Measurements from ENCODE around the gene CLDN8. TPM values are rescaled to one million over a fixed set of nuclear protein-coding genes. Genes with fewer than 3 reads are reported as not detected.

Gene CLDN8
- polyA plus RNA-seq, 1 of the 3 experiments (the other 2 are of a cell fraction), result not detected

- no peak for TF ChIP-seq USF1 (IDR thresholded peaks at IDR 0.05; ENCODE audit: borderline replicate concordance, low read depth)
- no peak for TF ChIP-seq JUND (IDR thresholded peaks at IDR 0.05)
- no peak for TF ChIP-seq IRF3 (IDR thresholded peaks at IDR 0.05; ENCODE audit: low read depth, low read length)
- TF ChIP-seq SIN3A (IDR thresholded peaks at IDR 0.05; ENCODE audit: borderline replicate concordance, low read depth, low read length), result no peak
- TF ChIP-seq RXRA (IDR thresholded peaks at IDR 0.05; ENCODE audit: borderline replicate concordance, low read depth), result no peak
- TF ChIP-seq SMC3 (IDR thresholded peaks at IDR 0.05; ENCODE audit: low read depth, low read length), result no peak
- no peak for TF ChIP-seq RAD21 (IDR thresholded peaks at IDR 0.05; ENCODE audit: low read length)
- TF ChIP-seq FOXM1 (IDR thresholded peaks at IDR 0.05; ENCODE audit: low read depth), result no peak
- TF ChIP-seq GABPA (IDR thresholded peaks at IDR 0.05; ENCODE audit: low read depth), result no peak
- no peak for TF ChIP-seq FOXJ3 (CRISPR knock-in tag; IDR thresholded peaks at IDR 0.05)
Observed at GRCh38 chr21:30168086-30168485, 47.8 kb downstream of the CLDN8 start (continued).

GRCh38 chr21:30166705-30167104, 49.2 kb downstream of the CLDN8 start, which contains the start of gene CLDN17:
CLDN17 (minus strand) TSS chr21:30166805; CDS start chr21:30166617, 188 bp downstream.
- Histone ChIP-seq H3F3A (replicated peaks; ENCODE audit: insufficient read depth) (no peaks in the 10 kb centered on the region), H3K36me3 (replicated peaks in 1 of 2; ENCODE audit: control insufficient read depth in 1 of 2, insufficient read depth in 2 of 2, low read length in 1 of 2) (no peaks in the 10 kb centered on the region), H4K20me1 (ENCODE audit: insufficient read depth) (no peaks in the 10 kb centered on the region), H3K9me2 (no peaks in the 10 kb centered on the region), H2AFZ (ENCODE audit: low read depth) (no peak within 1 kb of the TSS), H3K9ac (no peak within 1 kb of the TSS), H3K9me3 (no peaks in the 10 kb centered on the region), H3K27ac (ENCODE audit: low read depth in 2 of 2, low read length in 1 of 2) (no peak within 1 kb of the TSS), H3K79me2 (ENCODE audit: insufficient read depth) (no peaks in the 10 kb centered on the region), H3K4me3 (ENCODE audit: low read depth in 2 of 2, low read length in 1 of 2) (no peak within 1 kb of the TSS), H3K27me3 (ENCODE audit: insufficient read depth) (no peaks in the 10 kb centered on the region; the same call in 1 of the 2 replicates), H3K4me2 (no peak within 1 kb of the TSS), H3K4me1 (ENCODE audit: control insufficient read depth in 1 of 2, insufficient read depth in 2 of 2, low read depth in 1 of 2, low read length in 1 of 2) (no peaks in the 10 kb centered on the region)
- 8% methylated on average over 1 of the region's 1 CpG for WGBS (ENCODE audit: low lambda C conversion rate)
- ChIA-PET CTCF (no interaction called here), POLR2A (no interaction called here)
- TF ChIP-seq SMC3 (IDR thresholded peaks at IDR 0.05; ENCODE audit: low read depth, low read length), result no peak
- no peak for DNase-seq

GRCh38 chr21:30166171-30166570, 49.7 kb downstream of the CLDN8 start:
- H3K9ac ChIP-seq, result no peak overlapping the region
- WGBS (ENCODE audit: low lambda C conversion rate), result 7% methylated on average over 8 of the region's 9 CpGs
- no peak for TF ChIP-seq USF1 (IDR thresholded peaks at IDR 0.05; ENCODE audit: borderline replicate concordance, low read depth)
- no peak for TF ChIP-seq USF2 (IDR thresholded peaks at IDR 0.05; ENCODE audit: borderline replicate concordance, low read depth, low read length)
- TF ChIP-seq CHD2 (IDR thresholded peaks at IDR 0.05; ENCODE audit: low read length, partially characterized antibody), result no peak
- no peak for TF ChIP-seq RAD21 (IDR thresholded peaks at IDR 0.05; ENCODE audit: low read length)
- no peak for TF ChIP-seq IRF3 (IDR thresholded peaks at IDR 0.05; ENCODE audit: low read depth, low read length)
- no peak for TF ChIP-seq FOXJ3 (CRISPR knock-in tag; IDR thresholded peaks at IDR 0.05)
- no peak for TF ChIP-seq REST (IDR thresholded peaks at IDR 0.05; ENCODE audit: low read depth, low read length)
- no peak for TF ChIP-seq ELF1 (IDR thresholded peaks at IDR 0.05)
- TF ChIP-seq FOXM1 (IDR thresholded peaks at IDR 0.05; ENCODE audit: low read depth), result no peak
- no peak for TF ChIP-seq NRF1 (IDR thresholded peaks at IDR 0.05; ENCODE audit: low read depth, low read length)
- no peak for TF ChIP-seq MEF2A (IDR thresholded peaks at IDR 0.05; ENCODE audit: borderline replicate concordance, low read depth)
- no peak for TF ChIP-seq EZH2phosphoT487 (IDR thresholded peaks at IDR 0.05; ENCODE audit: borderline replicate concordance, low read depth)
- no peak overlapping the region for H3K27ac ChIP-seq (ENCODE audit: low read depth in 2 of 2, low read length in 1 of 2)
- H3K4me3 ChIP-seq (ENCODE audit: low read depth in 2 of 2, low read length in 1 of 2), result no peak overlapping the region
- H3K4me1 ChIP-seq (ENCODE audit: control insufficient read depth in 1 of 2, insufficient read depth in 2 of 2, low read depth in 1 of 2, low read length in 1 of 2), result no peaks in the 10 kb centered on the region
- H3K9me3 ChIP-seq, result no peaks in the 10 kb centered on the region
- no peaks in the 10 kb centered on the region; the same call in 1 of the 2 replicates for H3K27me3 ChIP-seq (ENCODE audit: insufficient read depth)
- CTCF ChIA-PET, result no interaction called here
- no peak for DNase-seq
- H3K36me3 ChIP-seq (replicated peaks in 1 of 2; ENCODE audit: control insufficient read depth in 1 of 2, insufficient read depth in 2 of 2, low read length in 1 of 2), result no peaks in the 10 kb centered on the region
- H2AFZ ChIP-seq (ENCODE audit: low read depth), result no peak overlapping the region
- no peak overlapping the region for H3K4me2 ChIP-seq
- H3K9me2 ChIP-seq, result no peaks in the 10 kb centered on the region
- POLR2A ChIA-PET, result no interaction called here
- H4K20me1 ChIP-seq (ENCODE audit: insufficient read depth), result no peaks in the 10 kb centered on the region
- H3K79me2 ChIP-seq (ENCODE audit: insufficient read depth), result no peaks in the 10 kb centered on the region
- no peaks in the 10 kb centered on the region for H3F3A ChIP-seq (replicated peaks; ENCODE audit: insufficient read depth)

All from SK-N-SH (cell line).